Ascending aorta (tissue), 2 donors: Measurements from ENCODE around the gene HSPB2. TPM values are rescaled to one million over a fixed set of nuclear protein-coding genes. Genes with fewer than 3 reads are reported as not detected.

ENCODE experiments used
- DNase-seq, 2 donors: peaks; one replicate each; pipeline ENCODE4 v3.0.0-alpha.2; 2019; ENCODE audit warnings: low spot score in 2 of 2
- H3K27ac ChIP-seq, 2 donors: fragments of 200-600 bp; sonication (generic); one replicate each; pipeline ENCODE4 v1.5.1; 2016 to 2017; ENCODE audit warnings: mild to moderate bottlenecking in 1 of 2
- H3K27me3 ChIP-seq: fragments of 200-600 bp; sonication (generic); one replicate; pipeline ENCODE4 v1.5.1; 2017
- H3K36me3 ChIP-seq, 2 donors: fragments of 200-600 bp; sonication (generic); one replicate each; pipeline ENCODE4 v1.5.1; 2016
- H3K4me1 ChIP-seq, 2 donors: fragments of 200-600 bp; sonication (generic); one replicate each; pipeline ENCODE4 v1.5.1; 2016 to 2017; ENCODE audit warnings: mild to moderate bottlenecking in 1 of 2
- H3K4me3 ChIP-seq, 2 donors: fragments of 200-600 bp; sonication (generic); one replicate each; pipeline ENCODE4 v1.5.1; 2016 to 2017; ENCODE audit warnings: mild to moderate bottlenecking in 1 of 2
- H3K9me3 ChIP-seq, 2 donors: fragments of 200-600 bp; sonication (generic); one replicate each; pipeline ENCODE4 v1.5.1; 2016
- intact Hi-C: fragments of 100-400 bp; cut with DNase I; formaldehyde crosslinking; loops from one replicate; pipeline ENCODE4 v1.15.1; 2023
- total RNA-seq: library from RNA; depleted of rRNA; stranded (reverse); fragments of >200 nt; gene quantifications from one replicate; pipeline ENCODE4 v1.1.0, GENCODE V29; 2016
- TF ChIP-seq, protein P1 (sequence below), 3 experiments: fragments of 200-600 bp in 2 of 3; fragments of 450-650 bp in 1 of 3; sonication (generic) in 2 of 3; IDR thresholded peaks; one replicate each; pipeline ENCODE4 v1.5.1; 2016 to 2019; ENCODE audit warnings: antibody characterized with exemption in 3 of 3, mild to moderate bottlenecking in 1 of 3, moderate library complexity in 1 of 3

Gene HSPB2
- total RNA-seq, 1 donor from 2014 or later = not detected

DNA sequence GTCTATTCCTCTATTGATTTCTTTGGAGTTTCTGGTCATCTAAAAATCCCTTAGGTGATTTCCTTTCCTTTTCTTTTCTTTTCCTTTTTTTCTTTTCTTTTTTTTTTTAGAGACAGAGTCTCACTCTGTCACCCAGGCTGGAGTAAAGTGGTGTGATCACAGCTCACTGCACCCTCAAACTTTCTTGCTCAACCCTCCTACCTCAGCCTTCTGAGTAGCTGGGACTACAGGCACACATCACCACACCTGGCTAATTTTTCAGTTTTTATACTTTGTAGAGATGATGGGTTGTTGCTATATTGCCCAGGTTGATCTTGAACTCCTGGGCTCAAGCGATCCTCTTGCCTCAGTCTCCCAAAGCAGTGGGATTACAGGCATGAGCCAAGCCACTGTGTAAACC lies 4.2 kb downstream of the HSPB2 start:
- no peak for DNase-seq
- H3K27ac ChIP-seq = peak overlapping the region; percentile 98 to 99
- peaks cover 0 to 23% of the 10 kb centered on the region in 2 donors for H3K4me1 ChIP-seq
- H3K4me3 ChIP-seq = no peak overlapping the region
- TF ChIP-seq, protein P1, sequence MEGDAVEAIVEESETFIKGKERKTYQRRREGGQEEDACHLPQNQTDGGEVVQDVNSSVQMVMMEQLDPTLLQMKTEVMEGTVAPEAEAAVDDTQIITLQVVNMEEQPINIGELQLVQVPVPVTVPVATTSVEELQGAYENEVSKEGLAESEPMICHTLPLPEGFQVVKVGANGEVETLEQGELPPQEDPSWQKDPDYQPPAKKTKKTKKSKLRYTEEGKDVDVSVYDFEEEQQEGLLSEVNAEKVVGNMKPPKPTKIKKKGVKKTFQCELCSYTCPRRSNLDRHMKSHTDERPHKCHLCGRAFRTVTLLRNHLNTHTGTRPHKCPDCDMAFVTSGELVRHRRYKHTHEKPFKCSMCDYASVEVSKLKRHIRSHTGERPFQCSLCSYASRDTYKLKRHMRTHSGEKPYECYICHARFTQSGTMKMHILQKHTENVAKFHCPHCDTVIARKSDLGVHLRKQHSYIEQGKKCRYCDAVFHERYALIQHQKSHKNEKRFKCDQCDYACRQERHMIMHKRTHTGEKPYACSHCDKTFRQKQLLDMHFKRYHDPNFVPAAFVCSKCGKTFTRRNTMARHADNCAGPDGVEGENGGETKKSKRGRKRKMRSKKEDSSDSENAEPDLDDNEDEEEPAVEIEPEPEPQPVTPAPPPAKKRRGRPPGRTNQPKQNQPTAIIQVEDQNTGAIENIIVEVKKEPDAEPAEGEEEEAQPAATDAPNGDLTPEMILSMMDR (IDR thresholded peaks at IDR 0.05) = no peak
- no peaks in the 10 kb centered on the region for H3K36me3 ChIP-seq
- H3K27me3 ChIP-seq = no peaks in the 10 kb centered on the region
- intact Hi-C loops = no loop called here
- no peaks in the 10 kb centered on the region for H3K9me3 ChIP-seq

DNA sequence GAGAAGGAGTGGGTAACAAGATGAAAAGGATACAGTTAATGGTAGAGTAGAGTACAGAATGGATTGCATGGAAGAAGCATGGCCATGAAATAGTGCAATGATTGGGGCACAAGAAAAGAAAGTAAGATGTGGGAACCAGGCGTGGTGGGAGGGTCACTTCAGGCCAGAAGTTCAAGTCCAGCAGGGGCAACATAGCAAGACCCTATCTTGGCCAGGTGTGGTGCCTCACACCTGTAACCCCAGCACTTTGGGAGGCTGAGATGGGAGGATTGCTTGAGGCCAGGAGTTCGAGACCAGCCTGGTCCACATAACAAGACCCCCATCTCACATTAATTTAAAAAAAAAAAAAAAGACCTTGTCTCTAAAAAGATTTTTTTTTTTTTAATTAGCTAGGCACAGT lies 4.8 kb downstream of the HSPB2 start:
- Histone ChIP-seq H3K27ac (peak overlapping the region; percentile 5 to 98), H3K4me3 (no peak overlapping the region)
- intact Hi-C loops = no loop called here

DNA sequence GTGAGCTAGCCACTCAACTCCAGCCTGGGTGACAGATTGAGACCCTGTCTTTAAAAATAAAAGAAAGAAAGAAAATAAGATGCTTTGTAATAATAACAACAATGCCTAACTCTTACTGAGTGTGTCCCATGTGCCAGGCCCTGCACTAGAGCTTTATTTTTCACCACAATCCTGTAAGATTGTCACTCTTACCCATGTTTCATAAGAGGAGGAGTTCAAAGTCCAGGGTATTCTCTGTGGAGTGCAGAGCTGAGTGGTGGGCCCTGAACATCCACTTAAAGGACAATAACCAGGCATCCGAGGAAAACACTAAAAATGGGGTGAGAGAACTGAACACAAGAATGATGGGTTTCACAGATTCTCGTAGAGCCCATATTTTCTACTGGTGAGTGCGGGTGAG lies 5.3 kb downstream of the HSPB2 start:
- H3K27me3 ChIP-seq = no peaks in the 10 kb centered on the region
- H3K9me3 ChIP-seq = no peaks in the 10 kb centered on the region
- H3K4me1 ChIP-seq = peaks cover 0 to 32% of the 10 kb centered on the region in 2 donors
- no peaks in the 10 kb centered on the region for H3K36me3 ChIP-seq
- TF ChIP-seq, protein P1 (IDR thresholded peaks at IDR 0.05) = no peak
- intact Hi-C loops = no loop called here
- H3K4me3 ChIP-seq = no peak overlapping the region
- H3K27ac ChIP-seq = peak overlapping the region; percentile 5 to 98
- no peak for DNase-seq

More for the DNA sequence above, 4.8 kb downstream of the HSPB2 start:
- Histone ChIP-seq H3K36me3 (no peaks in the 10 kb centered on the region), H3K4me1 (peaks cover 0 to 28% of the 10 kb centered on the region in 2 donors), H3K27me3 (no peaks in the 10 kb centered on the region), H3K9me3 (no peaks in the 10 kb centered on the region)
- TF ChIP-seq, protein P1 (IDR thresholded peaks at IDR 0.05) = no peak
- DNase-seq = no peak

DNA sequence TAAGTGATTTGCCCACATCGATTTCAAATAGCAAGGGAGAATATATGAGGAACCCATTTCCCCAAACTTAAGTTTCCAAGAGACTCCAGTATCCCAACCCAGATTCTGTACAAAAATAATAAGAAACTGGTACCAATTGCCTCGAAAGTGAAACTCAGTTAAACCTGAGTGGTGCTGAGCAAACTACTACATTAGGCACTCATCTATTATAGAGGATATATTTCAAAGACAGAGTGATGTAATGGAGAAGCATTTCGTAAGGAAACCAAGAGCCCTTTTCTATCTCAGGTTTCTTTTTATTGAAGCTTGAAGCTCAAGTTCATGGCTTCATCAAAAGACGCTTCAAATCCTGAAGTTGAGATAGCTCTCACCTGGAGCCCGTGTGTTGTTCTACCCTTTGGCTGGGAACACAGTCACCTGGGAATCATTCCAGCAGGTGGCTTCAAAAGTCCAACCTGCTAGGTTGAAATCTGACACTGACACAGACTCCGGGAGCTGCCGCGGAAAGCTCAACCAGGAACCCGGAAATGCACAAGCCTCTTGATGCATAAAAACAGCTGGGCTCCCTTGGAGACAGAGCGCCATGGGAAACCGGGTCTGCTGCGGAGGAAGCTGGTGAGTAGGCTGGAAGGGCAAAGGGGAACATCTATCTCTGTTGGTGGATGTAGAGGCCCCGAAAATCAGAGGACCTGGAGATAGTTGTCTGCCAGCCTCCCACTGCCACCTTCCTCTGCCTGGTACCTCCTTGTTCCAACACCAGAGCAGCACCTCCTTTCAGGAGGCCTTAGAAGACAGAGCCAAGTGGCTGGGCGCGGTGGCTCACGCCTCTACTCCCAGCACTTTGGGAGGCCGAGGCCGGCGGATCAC lies 6.1 kb downstream of the HSPB2 start, which contains the start of gene C11orf52:
Gene C11orf52, plus strand, starts transcription at position 524 of the 867 bp plus-strand sequence. Its CDS starts 60 bp downstream, at position 584.
- Histone ChIP-seq H3K27me3 (no peaks in the 10 kb centered on the region), H3K4me1 (peaks cover 2 to 35% of the 10 kb centered on the region in 2 donors), H3K9me3 (no peaks in the 10 kb centered on the region), H3K36me3 (no peaks in the 10 kb centered on the region), H3K27ac (peak within 1 kb of the TSS; percentile 29 to 98), H3K4me3 (no peak within 1 kb of the TSS)
- peak in 1 of 2 donors; percentile 64 for DNase-seq
- TF ChIP-seq, protein P1 (IDR thresholded peaks at IDR 0.05) = no peak
- intact Hi-C loops = no loop called here

DNA sequence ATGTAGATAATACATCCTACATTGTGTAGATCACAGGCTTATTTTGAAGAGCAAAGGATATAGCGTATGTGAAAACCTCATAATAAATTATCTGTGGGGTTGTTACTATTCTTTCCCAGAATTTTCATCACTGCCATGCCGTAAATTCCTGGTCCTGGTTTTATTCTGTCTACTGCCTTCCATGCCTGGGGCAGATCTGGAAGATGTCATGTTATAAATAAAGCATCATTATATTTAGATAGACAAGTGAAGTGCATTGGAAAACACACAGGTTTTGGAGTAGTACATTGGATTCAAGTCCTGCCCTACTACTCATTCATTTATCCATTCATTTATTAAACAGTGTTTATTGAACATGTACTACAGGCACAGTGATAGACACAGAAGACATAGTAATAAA lies 8.4 kb downstream of the HSPB2 start:
- H3K27ac ChIP-seq = peak overlapping the region; percentile 78 to 92
- intact Hi-C loops = loop anchor here (10.0 kb wide), 1 partner anchor 374 kb away; no protein-coding TSS in a partner anchor
- no peaks in the 10 kb centered on the region for H3K9me3 ChIP-seq
- H3K36me3 ChIP-seq = no peaks in the 10 kb centered on the region
- TF ChIP-seq, protein P1 (IDR thresholded peaks at IDR 0.05) = no peak
- no peaks in the 10 kb centered on the region for H3K27me3 ChIP-seq
- peaks cover 8 to 49% of the 10 kb centered on the region in 2 donors for H3K4me1 ChIP-seq
- no peak for DNase-seq
- H3K4me3 ChIP-seq = no peak overlapping the region
